ENCODE measurements around the gene ABCC11.

ABCC11 gene

GRCh38 chr16:48247311-48247710, at the start of gene ABCC11:
ABCC11 (minus strand) TSS chr16:48247539; CDS start chr16:48231921, 15,618 bp downstream.
- no peak for DNase-seq

GRCh38 chr16:48295488-48296281, 48.3 kb upstream of the ABCC11 start:
- no peak for DNase-seq

GRCh38 chr16:48294724-48295123, 47.4 kb upstream of the ABCC11 start:
- no peak for DNase-seq

- no peak for DNase-seq
Measured at GRCh38 chr16:48292452-48292851, 45.1 kb upstream of the ABCC11 start.

GRCh38 chr16:48291754-48292153, 44.4 kb upstream of the ABCC11 start:
- DNase-seq = no peak

GRCh38 chr16:48291303-48291702, 44.0 kb upstream of the ABCC11 start:
- DNase-seq = no peak

- no peak for DNase-seq
Measured at GRCh38 chr16:48287239-48287638, 39.9 kb upstream of the ABCC11 start.

- no peak for DNase-seq
Measured at GRCh38 chr16:48284772-48285409, 37.6 kb upstream of the ABCC11 start.

- DNase-seq = no peak
Measured at GRCh38 chr16:48282636-48283263, 35.4 kb upstream of the ABCC11 start.

GRCh38 chr16:48280546-48280945, 33.2 kb upstream of the ABCC11 start:
- no peak for DNase-seq

GRCh38 chr16:48279199-48279598, 31.9 kb upstream of the ABCC11 start:
- no peak for DNase-seq

GRCh38 chr16:48277158-48277557, 29.8 kb upstream of the ABCC11 start:
- DNase-seq = no peak

- no peak for DNase-seq
Measured at GRCh38 chr16:48276102-48276501, 28.8 kb upstream of the ABCC11 start.

- DNase-seq = no peak
Measured at GRCh38 chr16:48274476-48274875, 27.1 kb upstream of the ABCC11 start.

GRCh38 chr16:48272837-48273421, 25.6 kb upstream of the ABCC11 start:
- DNase-seq = no peak

- DNase-seq = no peak
Measured at GRCh38 chr16:48271728-48272127, 24.4 kb upstream of the ABCC11 start.

- DNase-seq = no peak
Measured at GRCh38 chr16:48269011-48269410, 21.7 kb upstream of the ABCC11 start.

- no peak for DNase-seq
Measured at GRCh38 chr16:48262631-48263030, 15.3 kb upstream of the ABCC11 start.

GRCh38 chr16:48261569-48261968, 14.2 kb upstream of the ABCC11 start:
- no peak for DNase-seq

- DNase-seq = no peak
Measured at GRCh38 chr16:48256579-48257177, 9.3 kb upstream of the ABCC11 start.

- DNase-seq = no peak
Measured at GRCh38 chr16:48252013-48252412, 4.7 kb upstream of the ABCC11 start.

- DNase-seq = no peak
Measured at GRCh38 chr16:48250520-48251278, 3.4 kb upstream of the ABCC11 start.
